ENCODE measurements around the gene FADS1. TPM values are rescaled to one million over a fixed set of nuclear protein-coding genes. Genes with fewer than 3 reads are reported as not detected.

The FADS1 gene
- total RNA-seq (ENCODE audit: insufficient read depth, low replicate concordance), result 33.0 TPM

DNA sequence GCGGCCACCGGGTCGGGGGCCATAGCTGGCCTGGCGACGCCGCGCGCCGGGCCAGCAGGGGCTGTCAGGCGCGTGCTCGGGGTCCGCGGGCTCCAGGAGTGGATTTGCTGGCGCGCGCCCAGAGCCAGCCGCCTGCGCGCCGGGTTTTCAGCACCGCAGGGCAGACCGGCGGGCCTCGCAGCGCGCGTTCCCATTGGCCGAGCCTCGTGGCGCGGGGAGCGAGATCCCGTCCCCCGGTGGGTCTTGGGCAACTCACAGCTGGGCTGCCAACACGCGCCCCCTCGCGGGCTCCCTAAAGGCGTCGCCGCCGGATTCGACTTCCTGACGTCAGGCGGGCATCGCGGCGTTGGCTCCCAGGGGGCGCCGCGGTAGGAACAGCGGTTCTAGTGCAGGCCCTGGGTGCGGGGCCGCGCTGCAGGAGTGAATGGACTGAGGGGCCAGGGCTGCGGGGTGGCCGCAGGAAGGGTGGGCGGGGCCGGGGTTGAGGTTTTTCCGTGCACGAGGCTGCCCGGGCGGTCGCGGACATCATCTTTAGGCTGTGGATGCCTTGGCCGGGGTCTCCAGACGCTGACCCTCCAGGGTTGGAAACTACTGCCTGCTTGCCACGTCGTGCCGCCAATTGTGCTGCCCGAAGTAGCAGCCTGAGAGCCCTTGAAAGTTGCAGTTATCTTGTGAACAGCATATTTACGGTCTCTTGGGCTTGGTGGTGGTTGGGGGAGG lies at the start of gene FADS1:
Gene FADS1, minus strand, starts transcription at position 268 of the 720 bp plus-strand sequence. Its CDS starts 74 bp downstream, at position 194.
- peak; percentile 96 for DNase-seq (ENCODE audit: low spot score)

DNA sequence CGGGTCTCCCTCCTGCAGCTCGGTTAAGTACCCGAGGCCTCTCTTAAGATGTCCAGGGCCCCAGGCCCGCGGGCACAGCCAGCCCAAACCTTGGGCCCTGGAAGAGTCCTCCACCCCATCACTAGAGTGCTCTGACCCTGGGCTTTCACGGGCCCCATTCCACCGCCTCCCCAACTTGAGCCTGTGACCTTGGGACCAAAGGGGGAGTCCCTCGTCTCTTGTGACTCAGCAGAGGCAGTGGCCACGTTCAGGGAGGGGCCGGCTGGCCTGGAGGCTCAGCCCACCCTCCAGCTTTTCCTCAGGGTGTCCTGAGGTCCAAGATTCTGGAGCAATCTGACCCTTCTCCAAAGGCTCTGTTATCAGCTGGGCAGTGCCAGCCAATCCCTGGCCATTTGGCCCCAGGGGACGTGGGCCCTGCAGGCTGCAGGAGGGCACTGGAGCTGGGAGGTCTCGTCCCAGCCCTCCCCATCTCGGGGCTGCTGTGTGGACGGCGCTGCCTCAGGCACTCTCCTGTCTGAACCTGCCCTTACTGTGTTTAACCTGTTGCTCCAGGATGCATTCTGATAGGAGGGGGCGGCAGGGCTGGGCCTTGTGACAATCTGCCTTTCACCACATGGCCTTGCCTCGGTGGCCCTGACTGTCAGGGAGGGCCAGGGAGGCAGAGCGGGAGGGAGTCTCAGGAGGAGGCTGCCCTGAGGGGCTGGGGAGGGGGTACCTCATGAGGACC lies 49.6 kb upstream of the FADS1 start:
- DNase-seq (ENCODE audit: low spot score), result no peak

DNA sequence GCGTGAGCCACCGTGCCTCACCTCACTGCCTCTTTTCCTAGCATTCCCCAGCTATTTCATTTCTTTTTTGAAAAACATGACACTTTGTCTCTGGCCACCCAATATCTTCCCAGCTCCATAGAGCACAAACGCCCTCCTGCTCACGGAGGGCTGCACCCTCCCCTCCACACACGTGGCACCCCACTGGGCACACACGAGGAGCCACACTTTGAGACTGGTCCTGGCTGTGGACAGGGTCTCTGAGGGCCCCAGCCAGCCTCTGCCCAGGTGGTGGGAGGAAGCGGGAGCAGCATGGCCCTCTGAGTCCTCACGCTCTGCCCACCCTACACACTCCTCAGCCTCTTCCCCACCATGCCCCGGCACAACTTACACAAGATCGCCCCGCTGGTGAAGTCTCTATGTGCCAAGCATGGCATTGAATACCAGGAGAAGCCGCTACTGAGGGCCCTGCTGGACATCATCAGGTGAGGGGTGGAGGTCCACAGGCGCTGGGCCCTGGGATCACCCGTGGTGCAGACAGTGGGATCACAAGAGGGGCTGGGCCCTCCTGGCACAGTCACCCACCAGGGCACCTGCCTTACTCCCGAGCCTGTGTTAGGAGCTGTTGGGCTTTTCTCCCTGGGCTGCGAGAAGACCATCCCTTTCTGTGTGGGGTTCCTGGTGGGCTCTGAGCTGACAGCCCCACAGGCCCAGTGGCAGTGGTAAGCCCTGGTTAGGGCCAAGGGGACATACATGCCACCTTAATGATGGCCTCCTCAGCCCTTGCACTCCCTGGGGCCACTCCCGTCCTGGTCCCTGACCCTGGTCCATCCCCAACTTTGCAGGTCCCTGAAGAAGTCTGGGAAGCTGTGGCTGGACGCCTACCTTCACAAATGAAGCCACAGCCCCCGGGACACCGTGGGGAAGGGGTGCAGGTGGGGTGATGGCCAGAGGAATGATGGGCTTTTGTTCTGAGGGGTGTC lies 48.3 kb upstream of the FADS1 start:
- no peak for DNase-seq (ENCODE audit: low spot score)

DNA sequence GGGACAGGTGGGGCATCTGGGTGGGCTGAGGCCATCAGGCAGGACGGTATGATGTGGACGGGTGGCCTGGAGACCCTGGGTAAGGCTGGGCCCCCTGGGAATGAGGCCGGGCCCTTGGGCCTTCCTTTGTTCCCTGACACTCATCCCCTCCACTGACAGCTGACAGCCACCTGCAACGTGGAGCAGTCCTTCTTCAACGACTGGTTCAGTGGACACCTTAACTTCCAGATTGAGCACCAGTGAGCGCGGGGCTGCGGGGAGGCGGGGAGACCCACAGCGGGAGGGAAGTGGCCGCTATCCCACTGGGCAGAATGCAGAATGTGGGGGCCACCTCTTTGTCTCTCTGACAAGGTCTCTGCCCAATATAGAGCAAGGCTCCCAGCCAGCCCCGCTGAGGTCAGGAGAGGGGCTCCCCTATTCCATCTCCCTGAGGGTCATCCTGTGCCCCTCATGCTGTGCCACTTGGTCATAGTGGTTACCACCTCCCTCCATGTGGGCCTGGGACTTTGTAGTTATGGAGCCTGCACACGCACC lies 46.8 kb upstream of the FADS1 start:
- no peak for DNase-seq (ENCODE audit: low spot score)

DNA sequence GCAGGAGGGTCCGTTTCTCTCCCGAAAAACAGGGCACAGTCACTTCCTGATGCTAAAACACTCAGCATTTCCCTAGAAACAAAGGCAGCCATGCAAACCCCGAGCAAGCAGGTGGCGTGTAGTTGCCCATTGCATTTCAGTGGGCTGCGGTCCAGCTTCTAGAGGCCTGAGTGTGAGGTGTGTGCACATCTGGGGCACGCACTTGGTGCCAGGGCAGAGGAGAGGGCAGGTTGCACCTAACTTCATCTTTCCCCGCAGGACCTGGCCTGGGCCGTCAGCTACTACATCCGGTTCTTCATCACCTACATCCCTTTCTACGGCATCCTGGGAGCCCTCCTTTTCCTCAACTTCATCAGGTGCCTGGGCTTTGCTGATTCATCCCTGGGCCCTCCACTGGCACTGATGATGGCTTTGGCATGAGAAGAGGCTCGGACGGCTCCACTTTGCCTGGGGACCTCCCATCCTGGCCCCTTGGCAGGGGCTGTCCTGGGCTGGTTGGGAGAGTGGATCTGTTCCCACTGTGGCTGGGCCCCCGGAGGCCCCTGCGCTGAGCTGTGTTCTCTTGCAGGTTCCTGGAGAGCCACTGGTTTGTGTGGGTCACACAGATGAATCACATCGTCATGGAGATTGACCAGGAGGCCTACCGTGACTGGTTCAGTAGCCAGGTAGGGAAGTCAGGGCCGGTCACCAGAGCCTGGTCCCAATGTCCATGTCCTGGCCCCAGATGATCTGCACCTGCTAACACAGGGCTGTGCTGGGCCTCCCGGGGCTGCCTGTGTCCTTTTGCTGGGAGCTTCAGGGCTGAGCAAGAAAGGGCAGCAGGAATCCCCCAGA lies 46.1 kb upstream of the FADS1 start:
- DNase-seq (ENCODE audit: low spot score), result no peak

DNA sequence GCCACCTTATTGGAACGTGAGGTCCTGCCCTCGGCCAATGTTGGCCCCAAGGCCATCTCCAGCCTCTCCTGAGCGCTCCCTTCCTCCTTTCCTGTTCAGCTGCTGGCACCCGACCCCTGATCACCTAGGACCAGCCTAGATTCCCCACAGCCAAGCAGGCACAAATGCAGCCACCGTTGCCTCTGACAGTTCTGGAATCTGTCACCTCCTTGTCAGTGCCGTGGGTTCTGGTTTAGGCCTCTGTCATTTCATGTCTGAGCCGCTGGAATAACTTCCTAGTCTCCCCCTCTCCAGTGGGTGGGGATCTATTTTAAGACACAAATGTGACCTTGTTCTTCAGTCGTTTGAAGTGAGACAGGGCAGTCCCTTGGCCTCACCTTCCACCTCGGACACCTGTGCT lies 44.8 kb upstream of the FADS1 start:
- no peak for DNase-seq (ENCODE audit: low spot score)

DNA sequence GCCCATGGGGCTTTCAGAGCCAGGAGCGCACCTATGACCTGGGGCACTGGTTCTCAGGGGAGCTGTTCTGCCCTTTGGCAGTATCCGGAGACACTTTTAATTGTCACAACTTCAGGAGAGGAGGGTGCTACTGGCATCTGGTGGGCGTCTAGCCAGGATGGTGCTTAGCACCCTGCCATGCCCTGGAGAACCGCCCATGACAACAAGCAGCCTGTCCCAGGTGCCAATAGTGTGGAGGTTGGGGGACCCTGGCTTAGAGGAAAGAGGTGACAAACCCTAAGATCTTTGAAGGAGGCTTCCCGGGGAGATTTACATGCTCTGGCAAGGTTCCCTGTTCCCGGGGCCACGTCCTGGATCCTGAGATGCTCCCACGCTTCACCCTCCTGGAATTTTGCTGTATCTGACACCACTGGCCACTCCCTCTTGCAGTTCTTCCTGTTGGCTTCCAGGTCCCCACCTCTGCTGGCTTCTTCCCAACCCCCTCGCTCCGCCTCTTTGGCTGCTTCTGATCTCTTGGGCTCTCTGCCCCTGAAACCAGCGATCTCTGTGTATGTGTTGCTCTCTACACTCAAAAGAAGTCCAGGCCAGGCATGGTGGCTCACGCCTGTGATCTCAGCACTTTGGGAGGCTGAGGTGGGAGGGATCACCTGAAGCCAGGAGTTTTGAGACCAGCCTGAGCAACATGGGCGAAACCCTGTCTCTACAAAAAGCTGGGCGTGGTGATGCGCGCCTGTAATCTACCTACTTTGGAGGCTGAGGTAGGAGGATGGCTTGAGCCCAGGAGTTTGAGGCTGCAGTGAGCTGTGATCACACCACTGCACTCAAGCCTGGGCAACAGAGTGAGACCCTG lies 43.5 kb upstream of the FADS1 start:
- DNase-seq (ENCODE audit: low spot score), result no peak

DNA sequence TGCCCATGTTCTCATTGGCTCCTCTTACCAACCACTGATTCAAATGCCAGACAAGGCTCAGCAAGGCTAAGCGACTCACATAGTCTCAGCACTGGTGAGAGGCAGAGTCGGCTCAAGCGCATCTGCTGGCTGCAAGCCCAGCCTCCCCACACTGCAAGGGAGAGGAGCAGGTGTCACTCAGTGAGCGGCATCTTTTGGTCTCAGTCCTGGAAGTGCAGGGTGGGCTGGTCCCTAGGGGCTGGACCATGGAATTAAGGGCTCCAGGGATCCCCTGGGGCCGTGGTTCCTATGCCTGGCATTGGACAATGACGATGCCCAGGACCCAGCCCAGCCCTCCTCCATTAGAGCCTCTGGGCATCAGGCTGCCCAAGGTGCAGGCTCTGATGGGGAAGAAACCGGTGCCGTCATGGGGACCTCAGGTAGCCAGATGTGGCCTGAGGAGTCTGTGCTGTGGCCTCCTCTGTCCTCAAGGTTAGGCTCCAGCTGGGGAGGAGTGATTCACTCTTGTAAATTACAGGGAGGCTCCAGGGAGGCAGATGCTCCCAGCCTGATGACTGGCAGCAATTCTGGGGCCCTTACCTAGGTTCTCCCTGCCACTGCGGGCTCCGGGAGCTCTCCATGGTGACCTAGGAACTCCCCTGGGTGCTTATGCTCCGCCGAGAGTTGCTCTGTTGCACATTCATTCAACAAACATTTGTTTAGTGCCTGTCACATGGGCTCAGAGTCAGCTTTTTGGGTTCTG lies 39.3 kb upstream of the FADS1 start:
- DNase-seq (ENCODE audit: low spot score), result no peak

DNA sequence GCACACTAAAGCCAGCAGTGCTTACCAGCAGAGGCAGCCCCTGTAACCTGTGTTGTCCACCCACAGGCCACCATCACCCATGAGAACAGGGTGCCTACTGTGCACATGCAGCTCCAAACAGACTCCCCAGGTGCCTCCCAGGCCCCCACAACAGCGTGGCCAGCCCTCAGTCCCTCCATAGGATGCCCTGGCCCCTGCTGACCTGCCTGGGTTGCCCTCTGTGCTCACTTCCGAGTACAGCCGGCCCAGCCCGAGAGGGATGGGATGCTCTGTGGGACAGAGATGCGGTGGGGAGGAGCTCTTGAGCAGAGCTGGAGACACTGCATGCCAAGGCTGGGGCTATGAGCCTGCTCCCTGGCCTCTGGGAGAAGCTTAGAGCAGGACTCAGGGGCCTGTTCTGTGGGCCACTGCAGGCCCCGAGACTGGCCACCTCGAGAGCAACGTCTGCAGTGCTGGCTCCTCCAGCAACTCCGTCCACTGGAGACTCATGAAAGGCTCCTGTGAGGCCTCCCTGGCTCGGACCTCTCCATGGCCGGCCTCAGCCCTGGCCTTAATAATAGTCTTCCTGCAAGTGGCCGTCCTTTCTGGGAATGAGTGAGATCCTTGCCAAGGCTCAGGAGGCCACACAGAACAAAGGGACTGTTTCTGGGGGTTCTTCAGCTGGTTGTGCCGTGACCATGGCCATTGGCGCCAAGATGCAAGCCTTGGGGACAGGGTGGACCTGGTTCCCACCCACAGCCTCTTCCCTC lies 38.3 kb upstream of the FADS1 start:
- no peak for DNase-seq (ENCODE audit: low spot score)

DNA sequence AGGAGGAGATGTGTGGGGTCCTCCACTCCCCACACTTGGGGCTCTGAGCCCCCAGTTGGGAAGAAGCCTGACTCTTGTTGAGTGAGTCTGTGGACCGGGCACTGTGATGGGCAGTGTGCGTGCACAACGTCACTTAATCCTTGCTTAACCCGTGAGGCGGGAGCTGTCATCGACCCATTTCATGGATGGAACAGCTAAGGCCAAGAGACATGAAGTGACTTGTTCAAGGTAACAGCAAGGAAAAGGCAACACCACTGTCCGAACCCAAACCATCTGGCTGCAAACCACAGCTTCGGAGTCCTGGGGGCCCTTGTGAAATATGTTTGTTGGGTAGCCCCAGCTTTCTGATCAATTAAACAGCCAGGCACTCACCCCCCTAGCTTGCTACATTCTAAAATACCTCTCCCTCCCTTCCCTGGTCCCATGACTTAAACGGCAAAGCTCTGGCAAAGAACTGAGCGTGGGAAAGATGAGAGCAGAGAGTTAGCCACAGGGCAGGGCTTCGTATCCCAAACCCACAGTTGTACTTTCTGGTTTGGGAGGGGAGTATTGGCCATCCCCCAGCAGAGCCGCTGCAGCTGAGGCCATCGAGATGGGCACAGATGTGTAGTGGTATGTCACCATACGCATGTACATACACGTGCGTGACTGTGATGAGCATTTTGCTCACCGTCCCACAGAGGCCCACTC lies 37.5 kb upstream of the FADS1 start:
- DNase-seq (ENCODE audit: low spot score), result no peak

DNA sequence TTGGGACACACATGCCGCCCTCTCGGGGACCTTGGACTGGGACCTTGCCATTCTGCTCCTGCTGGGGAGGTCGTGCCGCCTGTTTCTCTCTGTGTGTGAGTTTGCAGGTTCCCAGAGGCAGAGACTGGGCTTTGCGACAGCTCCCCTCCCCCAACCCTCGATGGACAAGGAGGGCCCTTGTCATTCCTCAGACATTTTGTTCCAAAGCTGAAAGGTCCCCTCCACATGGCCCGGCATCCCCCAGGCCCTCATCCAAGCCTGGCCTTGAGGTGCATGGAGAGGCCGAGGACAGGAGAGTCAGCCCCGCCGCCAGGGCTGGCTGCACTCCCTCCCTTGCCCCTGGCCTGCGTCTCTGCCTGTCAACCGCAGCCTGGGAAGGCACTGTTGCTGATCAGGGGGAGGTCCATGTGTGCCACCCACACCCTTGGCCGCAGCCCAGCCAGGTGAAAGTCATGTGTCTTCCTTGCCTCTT lies 36.9 kb upstream of the FADS1 start:
- DNase-seq (ENCODE audit: low spot score), result no peak

DNA sequence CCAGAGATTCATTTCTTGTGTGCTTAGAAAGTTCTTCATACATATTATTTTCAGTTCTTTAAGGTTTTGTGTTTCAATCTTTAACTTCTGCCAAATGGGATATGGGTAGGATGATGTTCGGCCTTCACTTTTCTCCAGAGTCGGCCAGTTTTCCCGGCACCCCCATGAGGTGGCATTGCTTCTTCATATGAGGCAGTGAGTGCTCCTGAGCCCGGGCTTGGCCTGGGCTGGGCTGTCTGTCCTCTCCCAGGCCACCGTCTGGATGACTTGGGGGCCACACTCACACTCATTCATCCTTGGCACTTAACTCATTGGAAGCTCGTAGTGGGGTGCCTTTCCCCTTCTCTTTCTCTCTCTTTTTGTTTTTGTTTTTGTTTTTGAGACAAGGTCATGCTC lies 35.1 kb upstream of the FADS1 start:
- DNase-seq (ENCODE audit: low spot score), result no peak

DNA sequence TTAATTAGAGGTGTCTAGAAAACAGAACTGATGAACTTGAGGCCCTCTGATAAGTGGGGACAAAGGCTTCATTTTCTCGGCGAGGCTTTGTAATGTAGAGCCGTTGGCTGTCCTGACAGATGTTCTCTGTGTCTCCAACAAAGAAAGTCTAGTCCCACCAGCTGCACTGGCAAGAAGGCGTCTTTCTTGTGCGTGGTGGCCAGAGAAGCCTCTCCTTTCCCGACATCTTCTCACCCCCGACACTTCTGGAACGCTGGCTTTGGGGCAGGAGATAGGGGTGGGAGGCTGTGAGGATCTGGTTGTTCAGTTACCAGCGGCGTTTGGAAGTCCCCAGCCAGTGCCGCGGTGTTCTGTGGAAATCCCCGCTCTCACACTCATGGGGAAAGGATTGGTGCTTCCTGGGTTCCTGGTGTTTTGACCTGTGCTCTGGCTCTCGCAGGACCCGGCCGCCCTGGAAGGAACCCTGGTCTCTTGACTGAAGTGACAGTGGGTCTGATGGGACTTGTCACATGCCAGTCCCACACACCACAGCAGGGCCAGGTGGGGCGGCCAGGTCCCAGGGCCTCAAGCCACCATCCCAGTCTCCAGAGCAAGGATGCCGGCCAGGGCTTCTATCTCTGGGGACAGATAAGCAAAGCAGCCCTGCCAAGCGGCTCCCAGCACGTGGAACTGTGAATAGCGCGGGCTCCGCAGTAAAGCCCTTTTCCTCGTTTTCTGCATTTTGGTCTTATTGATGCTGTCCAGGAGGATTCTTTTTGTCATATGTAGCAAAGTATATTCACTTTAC lies 34.5 kb upstream of the FADS1 start:
- DNase-seq (ENCODE audit: low spot score), result no peak

DNA sequence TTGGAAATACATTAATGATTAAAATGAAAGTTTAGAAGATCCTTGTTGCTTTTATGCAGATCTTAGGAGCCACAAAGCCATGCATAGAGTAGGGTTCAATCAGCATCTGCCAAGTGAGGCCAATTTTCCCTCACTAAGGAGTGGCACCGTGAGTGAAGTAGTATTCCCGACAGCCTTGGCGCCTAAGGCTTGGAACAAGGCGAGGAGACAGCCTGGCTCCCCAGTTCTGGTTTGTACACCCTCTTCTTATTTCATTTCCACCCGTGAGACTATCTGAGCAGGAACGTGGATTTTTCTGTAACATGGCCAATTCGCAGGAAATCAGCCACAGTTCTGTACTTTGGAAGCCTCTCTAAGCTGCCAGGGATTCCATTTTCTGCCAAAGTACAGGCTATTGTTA lies 33.9 kb upstream of the FADS1 start:
- DNase-seq (ENCODE audit: low spot score), result no peak

DNA sequence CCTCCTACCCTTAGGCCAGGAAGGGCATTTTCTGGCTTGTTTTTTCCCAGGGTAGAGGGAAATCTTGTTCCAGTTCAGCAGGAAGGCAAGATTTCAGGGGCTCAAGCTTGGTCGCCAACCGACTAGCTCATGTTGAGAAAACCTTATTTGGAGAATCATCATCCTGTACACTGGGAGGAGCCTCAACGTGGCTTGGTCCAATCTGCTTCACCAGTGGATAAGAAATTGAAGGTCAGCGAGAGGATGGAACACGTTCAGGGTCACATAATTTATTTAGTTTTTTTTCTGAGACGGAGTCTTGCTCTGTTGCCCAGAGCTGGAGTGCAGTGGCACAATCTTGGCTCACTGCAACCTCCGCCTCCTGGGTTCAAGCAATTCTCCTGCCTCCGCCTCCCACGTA lies 31.8 kb upstream of the FADS1 start:
- DNase-seq (ENCODE audit: low spot score), result no peak

DNA sequence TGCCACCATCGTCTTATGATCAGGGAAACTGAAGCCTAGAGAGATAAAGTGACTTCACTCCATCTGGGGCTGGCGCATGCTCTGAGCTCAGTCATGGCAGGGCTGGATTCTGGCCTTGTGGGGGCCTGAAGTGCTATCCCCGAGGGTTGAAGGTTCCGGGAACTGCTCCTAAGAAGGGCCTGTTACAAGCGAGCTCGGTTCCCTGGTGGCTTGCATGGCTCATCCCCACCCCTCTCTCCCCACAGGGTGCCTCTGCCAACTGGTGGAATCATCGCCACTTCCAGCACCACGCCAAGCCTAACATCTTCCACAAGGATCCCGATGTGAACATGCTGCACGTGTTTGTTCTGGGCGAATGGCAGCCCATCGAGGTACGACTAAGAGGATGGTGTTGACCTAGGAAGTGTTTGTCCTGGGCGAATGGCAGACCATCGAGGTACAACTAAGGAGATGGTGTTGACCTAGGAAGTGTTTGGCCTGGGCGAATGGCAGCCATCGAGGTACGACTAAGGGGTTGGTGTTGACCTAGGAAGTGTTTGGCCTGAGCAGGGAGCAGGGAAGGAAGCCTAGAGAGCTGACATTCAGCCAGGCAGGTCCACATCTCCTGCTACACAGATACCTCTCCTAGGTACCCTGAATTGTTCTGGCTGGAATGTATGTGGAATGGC lies 31.2 kb upstream of the FADS1 start:
- DNase-seq (ENCODE audit: low spot score), result no peak
